Effector memory CD8-positive, alpha-beta T cell (primary cell): ENCODE measurements around the gene PIK3R6.
"Not testable (repeated sequence)": the region's sequence is repeated elsewhere in the genome, so short reads cannot be mapped to it uniquely, and the experiment has no call there.

Source experiments
- ATAC-seq: fragments of 150-1000 bp; cut with Tn5 transposase; replicated peaks from 2 replicates; pipeline ENCODE4 v1.10.0; 2021; ENCODE audit warnings: mild to moderate bottlenecking, moderate library complexity
- DNase-seq, 3 experiments: peaks; one replicate each; pipeline ENCODE4 v3.0.0; 2021
- H3K27ac Mint-ChIP-seq, 2 donors: one replicate each; pipeline ENCODE4 v1.8.0; 2022; ENCODE audit warnings: mild to moderate bottlenecking in 2 of 2, mixed read lengths in 2 of 2, moderate library complexity in 2 of 2
- H3K27me3 Mint-ChIP-seq, 2 donors: one replicate each; pipeline ENCODE4 v1.8.0; 2022; ENCODE audit warnings: mixed read lengths in 2 of 2
- H3K36me3 Mint-ChIP-seq: one replicate; pipeline ENCODE4 v1.8.0; 2022; ENCODE audit warnings: mild to moderate bottlenecking, moderate library complexity, mixed read lengths; ENCODE audit not compliant: insufficient read depth
- H3K4me1 Mint-ChIP-seq, 2 donors: one replicate each; pipeline ENCODE4 v1.8.0; 2022; ENCODE audit warnings: low read depth in 2 of 2, mixed read lengths in 2 of 2
- H3K4me3 Mint-ChIP-seq, 2 donors: one replicate each; pipeline ENCODE4 v1.8.0; 2022; ENCODE audit warnings: mild to moderate bottlenecking in 2 of 2, mixed read lengths in 2 of 2, moderate library complexity in 2 of 2
- H3K9me3 Mint-ChIP-seq, 2 donors: one replicate each; pipeline ENCODE4 v1.8.0; 2022; ENCODE audit warnings: mixed read lengths in 2 of 2

The PIK3R6 gene

GRCh38 chr17:8862213-8863056 is 5.0 kb downstream of the PIK3R6 start:
- Mint-ChIP-seq H3K4me3 (no peak overlapping the region), H3K9me3 (no peaks in the 10 kb centered on the region), H3K4me1 (peaks cover 12 to 16% of the 10 kb centered on the region in 2 donors), H3K27me3 (no peaks in the 10 kb centered on the region), H3K27ac (peak overlapping the region in 1 of 2 donors; percentile 86), H3K36me3 (peaks cover 6% of the 10 kb centered on the region)
- ATAC-seq (no peak), DNase-seq (no peak)

GRCh38 chr17:8861495-8862181 is 5.8 kb downstream of the PIK3R6 start:
- Mint-ChIP-seq H3K4me3 (peak overlapping the region in 1 of 2 donors; percentile 53), H3K27me3 (no peaks in the 10 kb centered on the region), H3K9me3 (no peaks in the 10 kb centered on the region), H3K4me1 (peaks cover 9 to 13% of the 10 kb centered on the region in 2 donors), H3K36me3 (peaks cover 3% of the 10 kb centered on the region), H3K27ac (peak overlapping the region in 1 of 2 donors; percentile 86)
- ATAC-seq (no peak), DNase-seq (no peak)

- DNase-seq (no peak), ATAC-seq (no peak)
- H3K4me3 Mint-ChIP-seq, result no peak overlapping the region
- peaks cover 7 to 13% of the 10 kb centered on the region in 2 donors for H3K4me1 Mint-ChIP-seq
- no peaks in the 10 kb centered on the region for H3K9me3 Mint-ChIP-seq
- H3K36me3 Mint-ChIP-seq, result peaks cover 3% of the 10 kb centered on the region
- peak overlapping the region in 1 of 2 donors; percentile 38 for H3K27ac Mint-ChIP-seq
- H3K27me3 Mint-ChIP-seq, result no peaks in the 10 kb centered on the region
Observed at GRCh38 chr17:8859804-8860430, 7.6 kb downstream of the PIK3R6 start.

- Mint-ChIP-seq H3K27ac (peak overlapping the region in 1 of 2 donors; percentile 38), H3K27me3 (no peaks in the 10 kb centered on the region), H3K4me3 (no peak overlapping the region), H3K9me3 (no peaks in the 10 kb centered on the region), H3K36me3 (peaks cover 3% of the 10 kb centered on the region), H3K4me1 (peaks cover 7 to 13% of the 10 kb centered on the region in 2 donors)
- DNase-seq (no peak), ATAC-seq (no peak)
Observed at GRCh38 chr17:8859027-8859803, 8.3 kb downstream of the PIK3R6 start.

- Mint-ChIP-seq H3K4me3 (peak overlapping the region; percentile 53 to 61), H3K36me3 (peaks cover 3% of the 10 kb centered on the region), H3K27me3 (no peaks in the 10 kb centered on the region), H3K9me3 (no peaks in the 10 kb centered on the region), H3K27ac (peak overlapping the region in 1 of 2 donors; percentile 57), H3K4me1 (peaks cover 7 to 13% of the 10 kb centered on the region in 2 donors)
- peak; percentile 37 for ATAC-seq
- no peak for DNase-seq
Observed at GRCh38 chr17:8857919-8858318, 9.6 kb downstream of the PIK3R6 start.

- Mint-ChIP-seq H3K36me3 (peaks cover 3% of the 10 kb centered on the region), H3K27me3 (no peaks in the 10 kb centered on the region), H3K9me3 (no peaks in the 10 kb centered on the region), H3K4me3 (peak overlapping the region; percentile 10 to 53), H3K27ac (peak overlapping the region in 1 of 2 donors; percentile 57), H3K4me1 (peaks cover 7 to 13% of the 10 kb centered on the region in 2 donors)
- no peak for ATAC-seq
- DNase-seq, result no peak
Observed at GRCh38 chr17:8856869-8857575, 10.5 kb downstream of the PIK3R6 start.

- peak overlapping the region; percentile 10 to 17 for H3K4me3 Mint-ChIP-seq
- not testable (repeated sequence) for ATAC-seq, H3K36me3 Mint-ChIP-seq, H3K4me1 Mint-ChIP-seq, H3K9me3 Mint-ChIP-seq, H3K27me3 Mint-ChIP-seq, DNase-seq
- peak overlapping the region in 1 of 2 donors; percentile 8 for H3K27ac Mint-ChIP-seq
Observed at GRCh38 chr17:8856205-8856603, 11.3 kb downstream of the PIK3R6 start.

GRCh38 chr17:8855477-8856204 is 11.8 kb downstream of the PIK3R6 start:
- Mint-ChIP-seq H3K4me1 (peaks cover 6 to 7% of the 10 kb centered on the region in 2 donors), H3K36me3 (peaks cover 3% of the 10 kb centered on the region), H3K27ac (peak overlapping the region in 1 of 2 donors; percentile 8), H3K4me3 (peak overlapping the region; percentile 10 to 17), H3K9me3 (no peaks in the 10 kb centered on the region), H3K27me3 (peaks cover 0 to 5% of the 10 kb centered on the region in 2 donors)
- DNase-seq, result no peak
- ATAC-seq, result peak; percentile 29

GRCh38 chr17:8851600-8851999 is 15.9 kb downstream of the PIK3R6 start:
- DNase-seq, result no peak
- Mint-ChIP-seq H3K4me3 (no peak overlapping the region), H3K27me3 (peaks cover 0 to 5% of the 10 kb centered on the region in 2 donors), H3K9me3 (no peaks in the 10 kb centered on the region), H3K36me3 (no peaks in the 10 kb centered on the region), H3K4me1 (no peaks in the 10 kb centered on the region), H3K27ac (no peak overlapping the region)
- ATAC-seq, result no peak

- H3K4me3 Mint-ChIP-seq, result no peak overlapping the region
- no peaks in the 10 kb centered on the region for H3K36me3 Mint-ChIP-seq
- H3K9me3 Mint-ChIP-seq, result no peaks in the 10 kb centered on the region
- no peak for DNase-seq
- H3K27me3 Mint-ChIP-seq, result peaks cover 0 to 5% of the 10 kb centered on the region in 2 donors
- no peak overlapping the region for H3K27ac Mint-ChIP-seq
- ATAC-seq, result no peak
- no peaks in the 10 kb centered on the region for H3K4me1 Mint-ChIP-seq
Observed at GRCh38 chr17:8849311-8850041, 18.0 kb downstream of the PIK3R6 start.

GRCh38 chr17:8847891-8848290 is 19.6 kb downstream of the PIK3R6 start:
- Mint-ChIP-seq H3K9me3 (no peaks in the 10 kb centered on the region), H3K27ac (no peak overlapping the region), H3K4me1 (no peaks in the 10 kb centered on the region), H3K4me3 (no peak overlapping the region), H3K36me3 (no peaks in the 10 kb centered on the region), H3K27me3 (peaks cover 0 to 5% of the 10 kb centered on the region in 2 donors)
- ATAC-seq (no peak), DNase-seq (no peak)
